Transverse colon (tissue), 4 donors: Measurements from ENCODE around the gene KIF3A. TPM values are rescaled to one million over a fixed set of nuclear protein-coding genes. Genes with fewer than 3 reads are reported as not detected.

ENCODE experiments used
- DNase-seq: peaks from one replicate; pipeline ENCODE4 v3.0.0-alpha.2; 2019
- H3K27ac ChIP-seq, 4 donors: fragments of 200-600 bp; sonication (generic); 2 replicates each; pipeline ENCODE4 v1.5.1; 2016 to 2018; ENCODE audit warnings: inconsistent platforms in 4 of 4
- H3K27me3 ChIP-seq: fragments of 200-600 bp; sonication (generic); 2 replicates; pipeline ENCODE4 v1.5.1; 2017; ENCODE audit warnings: inconsistent platforms
- H3K36me3 ChIP-seq, 4 donors: fragments of 200-600 bp; sonication (generic); 2 replicates each; pipeline ENCODE4 v1.5.1; 2017 to 2019; ENCODE audit warnings: inconsistent platforms in 4 of 4
- H3K4me1 ChIP-seq, 4 donors: fragments of 200-600 bp; sonication (generic); 2 replicates each; pipeline ENCODE4 v1.5.1; 2017 to 2020; ENCODE audit warnings: inconsistent platforms in 4 of 4
- H3K4me3 ChIP-seq, 4 donors: fragments of 200-600 bp; sonication (generic); 1 replicate in 1 of 4; 2 replicates in 3 of 4; pipeline versions ENCODE4 v1.5.1 to v1.6.1; 2017 to 2019; ENCODE audit warnings: inconsistent platforms in 4 of 4
- H3K9me3 ChIP-seq, 2 donors: fragments of 200-600 bp; sonication (generic); 2 replicates each; pipeline ENCODE4 v1.5.1; 2017 to 2019; ENCODE audit warnings: inconsistent platforms in 2 of 2
- EP300 ChIP-seq: sonication (generic); formaldehyde crosslinking; IDR thresholded peaks from one replicate; pipeline ENCODE4 v1.6.1; 2017; ENCODE audit warnings: antibody characterized with exemption, low read depth
- POLR2A ChIP-seq: fragments of 450-650 bp; IDR thresholded peaks from one replicate; pipeline ENCODE4 v1.6.1; 2016; ENCODE audit warnings: antibody characterized with exemption, mild to moderate bottlenecking, moderate library complexity
- POLR2AphosphoS5 ChIP-seq, 3 donors: sonication (generic); formaldehyde crosslinking; IDR thresholded peaks; one replicate each; pipeline ENCODE4 v1.6.1; 2016; ENCODE audit warnings: antibody characterized with exemption in 3 of 3
- WGBS, 2 donors: methylation state at CpG; one replicate each; pipeline ENCODE4 v1.1.5; 2018; ENCODE audit warnings: low coverage in 1 of 2; 5-methylcytosine and 5-hydroxymethylcytosine counted together
- in situ Hi-C, 4 donors: fragments of 200-750 bp; cut with MboI; loops; one replicate each; pipeline versions ENCODE4 v1.15.0 to v1.15.1; 2017; ENCODE audit warnings: low sequenced_read_pairs in 3 of 4, low pct_ligation_motif_present in 1 of 4, low pct_unique_long_range_greater_than_20kb in 1 of 4
- intact Hi-C: fragments of 100-400 bp; cut with DNase I; formaldehyde crosslinking; loops from one replicate; pipeline ENCODE4 v1.15.1; 2023; ENCODE audit warnings: low total_unique reads
- total RNA-seq, 4 donors: library from RNA; depleted of rRNA; stranded (reverse); fragments of >200 nt; gene quantifications; one replicate each; pipeline ENCODE4 v1.1.0, GENCODE V29; 2016
- TF ChIP-seq, protein P1 (sequence below), 5 experiments: fragments of 200-600 bp in 3 of 5; fragments of 450-650 bp in 2 of 5; sonication (generic) in 3 of 5; IDR thresholded peaks; 1 replicate in 2 of 5; 2 replicates in 3 of 5; pipeline ENCODE4 v1.5.1; 2016 to 2017; ENCODE audit warnings: antibody characterized with exemption in 5 of 5, inconsistent platforms in 3 of 5, mild to moderate bottlenecking in 2 of 5, moderate library complexity in 1 of 5

The KIF3A gene
- total RNA-seq, 4 donors from 2014 or later: 1.9 to 7.0 (median 2.8) TPM

DNA sequence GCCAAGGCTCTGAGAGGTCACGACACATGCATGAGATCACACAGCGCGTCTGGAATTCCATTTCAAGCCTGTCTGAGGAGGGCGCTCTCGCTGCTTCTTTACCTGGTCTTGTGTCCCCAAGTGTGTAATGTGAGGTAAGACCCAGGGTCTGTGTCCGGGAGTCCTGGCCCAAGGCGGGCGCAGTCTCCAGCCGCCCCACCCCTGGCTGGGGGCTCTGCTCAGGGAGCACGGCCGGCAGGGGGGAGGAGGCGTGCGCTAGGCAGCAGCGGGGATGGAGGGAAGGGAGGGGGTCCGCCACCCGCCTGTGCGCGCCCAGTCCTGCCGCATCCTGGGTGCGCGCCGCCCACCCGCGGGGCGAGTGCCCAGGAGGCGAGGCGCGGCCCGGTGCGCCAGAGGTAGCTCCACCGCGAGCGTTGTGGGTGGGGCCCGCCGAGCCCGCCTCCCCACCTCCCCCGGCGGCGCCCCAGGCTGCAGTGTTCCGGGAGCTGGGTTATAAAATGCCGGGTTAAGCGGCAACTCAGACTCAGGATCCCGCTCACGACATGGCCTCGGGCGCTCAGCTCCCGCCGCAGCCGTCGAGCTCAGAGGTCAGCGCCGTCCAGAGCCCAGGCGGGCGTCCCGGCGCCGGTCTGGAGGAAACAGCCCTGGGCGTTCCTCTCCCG is 9.7 kb upstream of the KIF3A start, which contains the start of gene CCNI2:
CCNI2 (plus strand) TSS at position 473 of the 662 bp plus-strand sequence; CDS start at position 543, 70 bp downstream.
- Histone ChIP-seq H3K27me3 (peaks cover 56% of the 10 kb centered on the region), H3K36me3 (no peaks in the 10 kb centered on the region)

DNA sequence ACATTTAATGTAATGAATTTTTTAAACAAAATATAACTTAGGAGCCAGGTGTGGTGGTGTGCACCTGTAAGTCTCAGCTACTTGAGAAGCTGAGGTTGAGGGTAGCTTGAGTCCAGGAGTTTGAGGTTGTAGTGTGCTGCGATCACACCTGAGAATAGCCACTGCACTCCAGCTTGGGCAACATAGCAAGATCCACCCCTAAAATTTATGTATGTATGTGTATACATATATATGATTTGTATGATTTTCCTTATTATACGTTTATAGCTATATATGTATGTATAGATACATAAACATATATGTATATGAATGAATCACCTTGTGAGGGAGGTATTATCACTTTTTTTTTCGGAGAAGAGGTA is 9.2 kb upstream of the KIF3A start:
- H3K4me3 ChIP-seq: peak overlapping the region in 3 of 4 donors; percentile 36 to 56 (median 51)
- 11 to 17% methylated on average over 3 of the region's 3 CpGs for WGBS, 2 donors
- peaks cover 0 to 15% (median 5%) of the 10 kb centered on the region in 4 donors for H3K4me1 ChIP-seq
- in situ Hi-C loops: no loop called here
- H3K27me3 ChIP-seq: peaks cover 59% of the 10 kb centered on the region
- DNase-seq: no peak
- H3K9me3 ChIP-seq: no peaks in the 10 kb centered on the region
- TF ChIP-seq EP300 (no peak), POLR2A (no peak), POLR2AphosphoS5 (IDR thresholded peaks at IDR 0.05) (no peak)
- TF ChIP-seq, protein P1, sequence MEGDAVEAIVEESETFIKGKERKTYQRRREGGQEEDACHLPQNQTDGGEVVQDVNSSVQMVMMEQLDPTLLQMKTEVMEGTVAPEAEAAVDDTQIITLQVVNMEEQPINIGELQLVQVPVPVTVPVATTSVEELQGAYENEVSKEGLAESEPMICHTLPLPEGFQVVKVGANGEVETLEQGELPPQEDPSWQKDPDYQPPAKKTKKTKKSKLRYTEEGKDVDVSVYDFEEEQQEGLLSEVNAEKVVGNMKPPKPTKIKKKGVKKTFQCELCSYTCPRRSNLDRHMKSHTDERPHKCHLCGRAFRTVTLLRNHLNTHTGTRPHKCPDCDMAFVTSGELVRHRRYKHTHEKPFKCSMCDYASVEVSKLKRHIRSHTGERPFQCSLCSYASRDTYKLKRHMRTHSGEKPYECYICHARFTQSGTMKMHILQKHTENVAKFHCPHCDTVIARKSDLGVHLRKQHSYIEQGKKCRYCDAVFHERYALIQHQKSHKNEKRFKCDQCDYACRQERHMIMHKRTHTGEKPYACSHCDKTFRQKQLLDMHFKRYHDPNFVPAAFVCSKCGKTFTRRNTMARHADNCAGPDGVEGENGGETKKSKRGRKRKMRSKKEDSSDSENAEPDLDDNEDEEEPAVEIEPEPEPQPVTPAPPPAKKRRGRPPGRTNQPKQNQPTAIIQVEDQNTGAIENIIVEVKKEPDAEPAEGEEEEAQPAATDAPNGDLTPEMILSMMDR (IDR thresholded peaks at IDR 0.05): no peak
- H3K36me3 ChIP-seq: no peaks in the 10 kb centered on the region
- peak overlapping the region in 3 of 4 donors; percentile 59 to 81 (median 65) for H3K27ac ChIP-seq
- intact Hi-C loops: no loop called here

More for the DNA sequence above, 9.7 kb upstream of the KIF3A start, which contains the start of gene CCNI2:
- WGBS, 2 donors: 0 to 1% methylated on average over 2 to 41 of the region's 59 CpGs
- peak within 1 kb of the TSS; percentile 36 to 56 (median 46) for H3K4me3 ChIP-seq
- TF ChIP-seq POLR2AphosphoS5 (IDR thresholded peaks at IDR 0.05) (peak in 2 of 3 donors; percentile 16 to 22), EP300 (no peak), POLR2A (peak; percentile 54)
- TF ChIP-seq, protein P1 (IDR thresholded peaks at IDR 0.05): peak in 4 of 5 experiments; percentile 23 to 48 (median 35)
- intact Hi-C loops: no loop called here
- DNase-seq: peak; percentile 81
- no peaks in the 10 kb centered on the region for H3K9me3 ChIP-seq
- peaks cover 0 to 15% (median 5%) of the 10 kb centered on the region in 4 donors for H3K4me1 ChIP-seq
- peak within 1 kb of the TSS; percentile 59 to 81 (median 70) for H3K27ac ChIP-seq
- in situ Hi-C loops: no loop called here

DNA sequence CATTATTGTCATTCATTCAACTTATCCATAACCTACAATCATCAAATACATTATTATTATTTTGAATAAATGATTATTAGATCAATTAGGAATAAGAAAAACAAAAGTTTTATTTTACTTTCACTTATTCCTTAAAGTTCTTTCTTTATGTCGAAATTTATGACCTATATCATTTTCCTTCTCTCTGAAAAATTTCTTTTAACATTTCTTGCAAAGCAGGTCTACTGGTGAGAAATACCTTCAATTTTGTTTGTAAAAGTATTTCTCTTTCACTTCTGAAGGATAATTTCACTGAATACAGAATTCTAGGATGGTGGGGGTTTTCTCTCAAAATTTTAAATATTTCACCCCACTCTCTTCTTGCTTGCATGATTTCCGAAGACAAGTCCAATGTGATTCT is 7.3 kb upstream of the KIF3A start:
- in situ Hi-C loops (no loop called here), intact Hi-C loops (no loop called here)
- H3K27ac ChIP-seq: no peak overlapping the region
- peaks cover 0 to 15% (median 5%) of the 10 kb centered on the region in 4 donors for H3K4me1 ChIP-seq
- no peak for DNase-seq
- no peak for TF ChIP-seq POLR2A
- no peak for TF ChIP-seq POLR2AphosphoS5 (IDR thresholded peaks at IDR 0.05)
- H3K27me3 ChIP-seq: peaks cover 67% of the 10 kb centered on the region
- no peaks in the 10 kb centered on the region for H3K9me3 ChIP-seq
- 59 to 78% methylated on average over 2 of the region's 2 CpGs for WGBS, 2 donors
- H3K36me3 ChIP-seq: no peaks in the 10 kb centered on the region
- H3K4me3 ChIP-seq: no peak overlapping the region

DNA sequence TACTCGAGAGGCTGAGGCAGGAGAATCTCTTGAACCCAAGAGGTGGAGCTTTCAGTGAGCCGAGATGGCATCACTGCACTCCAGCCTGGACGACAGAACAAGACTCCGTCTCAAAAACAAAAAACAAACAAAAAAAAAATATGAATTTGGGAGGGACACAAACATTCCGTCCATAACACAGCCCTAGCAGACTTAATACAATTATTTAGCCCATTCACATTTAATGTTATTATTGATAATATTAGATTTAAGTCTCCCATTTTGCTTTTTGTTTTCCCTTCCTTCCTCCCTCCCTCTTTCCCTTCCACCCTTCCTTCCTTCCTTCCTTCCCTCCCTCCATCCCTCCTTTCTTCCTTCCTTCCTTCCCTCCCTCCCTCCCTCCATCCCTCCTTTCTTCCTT is 5.3 kb upstream of the KIF3A start:
- Histone ChIP-seq H3K27ac (no peak overlapping the region), H3K4me3 (no peak overlapping the region), H3K9me3 (no peaks in the 10 kb centered on the region), H3K36me3 (no peaks in the 10 kb centered on the region), H3K4me1 (peaks cover 4 to 9% (median 4%) of the 10 kb centered on the region in 4 donors), H3K27me3 (peaks cover 70% of the 10 kb centered on the region)
- no peak for DNase-seq
- 91 to 93% methylated on average over 5 of the region's 5 CpGs for WGBS, 2 donors
- in situ Hi-C loops (no loop called here), intact Hi-C loops (no loop called here)
- TF ChIP-seq POLR2A: no peak
- TF ChIP-seq, protein P1 (IDR thresholded peaks at IDR 0.05): no peak
- TF ChIP-seq POLR2AphosphoS5 (IDR thresholded peaks at IDR 0.05): no peak
- TF ChIP-seq EP300: no peak
